NB4 (cell line): Measurements from ENCODE around the gene ARHGEF10L.
"Not testable (repeated sequence)": the region's sequence is repeated elsewhere in the genome, so short reads cannot be mapped to it uniquely, and the experiment has no call there.

ENCODE experiments used
- DNase-seq: peaks from one replicate; pipeline ENCODE4 v3.0.0; 2010; ENCODE audit warnings: low read depth
- H3K4me3 ChIP-seq: one replicate; pipeline ENCODE4 v1.5.1; 2011; ENCODE audit warnings: mild to moderate bottlenecking, low read depth, low read length, moderate library complexity
- MYC ChIP-seq: IDR thresholded peaks from 2 replicates; pipeline ENCODE4 v1.6.1; 2011; ENCODE audit warnings: low read depth, low read length
- POLR2A ChIP-seq: IDR thresholded peaks from 2 replicates; pipeline ENCODE4 v1.6.1; 2011; ENCODE audit warnings: mild to moderate bottlenecking; ENCODE audit not compliant: insufficient read length; ENCODE audit errors: extremely low read depth
- TF ChIP-seq, protein P1 (sequence below): IDR thresholded peaks from one replicate; pipeline ENCODE4 v1.5.1; 2012; ENCODE audit warnings: low read depth, low read length
- TF ChIP-seq, protein P2 (sequence below): IDR thresholded peaks from 2 replicates; pipeline ENCODE4 v1.6.1; 2011; ENCODE audit warnings: low read depth, low read length

ARHGEF10L gene

DNA sequence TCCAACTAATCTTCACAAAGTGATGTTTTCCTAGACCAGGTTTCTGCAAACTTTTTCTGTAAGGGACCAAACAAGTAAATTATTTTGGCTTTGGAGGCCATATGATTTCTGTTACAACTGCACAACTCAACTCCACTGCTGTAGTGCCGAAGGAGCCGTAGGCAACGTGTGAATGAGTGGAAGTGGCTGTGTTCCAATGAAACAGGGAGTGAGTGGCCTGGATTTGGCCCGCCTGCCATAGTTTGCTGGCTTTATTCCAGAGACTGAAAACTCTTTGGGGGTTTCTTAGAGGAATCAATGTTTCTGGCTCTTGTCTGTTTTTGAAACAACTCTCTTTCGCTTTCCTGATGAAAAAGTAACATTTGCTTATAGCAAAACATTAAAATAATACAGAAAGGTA lies 203.1 kb downstream of the ARHGEF10L start:
- no peak overlapping the region for H3K4me3 ChIP-seq
- DNase-seq, result no peak
- TF ChIP-seq MYC, result no peak
- TF ChIP-seq, protein P1, sequence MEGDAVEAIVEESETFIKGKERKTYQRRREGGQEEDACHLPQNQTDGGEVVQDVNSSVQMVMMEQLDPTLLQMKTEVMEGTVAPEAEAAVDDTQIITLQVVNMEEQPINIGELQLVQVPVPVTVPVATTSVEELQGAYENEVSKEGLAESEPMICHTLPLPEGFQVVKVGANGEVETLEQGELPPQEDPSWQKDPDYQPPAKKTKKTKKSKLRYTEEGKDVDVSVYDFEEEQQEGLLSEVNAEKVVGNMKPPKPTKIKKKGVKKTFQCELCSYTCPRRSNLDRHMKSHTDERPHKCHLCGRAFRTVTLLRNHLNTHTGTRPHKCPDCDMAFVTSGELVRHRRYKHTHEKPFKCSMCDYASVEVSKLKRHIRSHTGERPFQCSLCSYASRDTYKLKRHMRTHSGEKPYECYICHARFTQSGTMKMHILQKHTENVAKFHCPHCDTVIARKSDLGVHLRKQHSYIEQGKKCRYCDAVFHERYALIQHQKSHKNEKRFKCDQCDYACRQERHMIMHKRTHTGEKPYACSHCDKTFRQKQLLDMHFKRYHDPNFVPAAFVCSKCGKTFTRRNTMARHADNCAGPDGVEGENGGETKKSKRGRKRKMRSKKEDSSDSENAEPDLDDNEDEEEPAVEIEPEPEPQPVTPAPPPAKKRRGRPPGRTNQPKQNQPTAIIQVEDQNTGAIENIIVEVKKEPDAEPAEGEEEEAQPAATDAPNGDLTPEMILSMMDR, result no peak
- TF ChIP-seq POLR2A, result no peak
- TF ChIP-seq, protein P2, sequence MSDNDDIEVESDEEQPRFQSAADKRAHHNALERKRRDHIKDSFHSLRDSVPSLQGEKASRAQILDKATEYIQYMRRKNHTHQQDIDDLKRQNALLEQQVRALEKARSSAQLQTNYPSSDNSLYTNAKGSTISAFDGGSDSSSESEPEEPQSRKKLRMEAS, result no peak

DNA sequence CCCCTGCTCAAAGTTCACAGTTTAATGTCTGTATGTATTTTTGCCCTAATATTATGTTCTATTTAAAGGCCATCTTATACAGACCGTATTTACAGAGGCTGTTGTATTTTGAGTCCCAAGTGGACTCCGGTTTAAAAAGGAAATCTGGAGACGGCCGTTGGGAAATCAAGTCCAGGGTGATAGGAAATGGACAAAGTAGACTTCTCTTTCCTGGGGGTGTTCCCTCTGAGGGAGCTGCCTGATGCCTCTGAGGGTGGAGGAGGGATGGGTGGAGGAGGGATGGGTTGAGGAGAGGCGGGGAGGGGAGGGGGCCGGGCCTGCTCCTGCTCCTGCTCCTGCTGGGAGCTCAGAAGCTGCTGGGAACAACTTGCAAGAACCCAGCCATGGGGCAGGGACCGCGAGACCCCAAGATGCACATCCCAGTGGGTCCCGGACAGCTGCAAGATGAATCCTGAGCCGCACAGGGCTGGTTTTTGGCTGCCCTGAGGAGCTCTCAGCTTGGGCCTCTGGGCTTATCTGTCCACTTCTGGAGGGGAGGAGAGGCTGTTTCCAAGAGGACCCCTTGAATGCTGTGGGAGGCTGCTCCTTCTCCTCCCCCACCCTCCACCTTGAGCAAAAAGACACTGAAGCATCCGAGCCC lies 203.6 kb downstream of the ARHGEF10L start:
- no peak for DNase-seq
- TF ChIP-seq, protein P2, result no peak
- TF ChIP-seq POLR2A (no peak), MYC (no peak)
- TF ChIP-seq, protein P1, result no peak
- no peak overlapping the region for H3K4me3 ChIP-seq

DNA sequence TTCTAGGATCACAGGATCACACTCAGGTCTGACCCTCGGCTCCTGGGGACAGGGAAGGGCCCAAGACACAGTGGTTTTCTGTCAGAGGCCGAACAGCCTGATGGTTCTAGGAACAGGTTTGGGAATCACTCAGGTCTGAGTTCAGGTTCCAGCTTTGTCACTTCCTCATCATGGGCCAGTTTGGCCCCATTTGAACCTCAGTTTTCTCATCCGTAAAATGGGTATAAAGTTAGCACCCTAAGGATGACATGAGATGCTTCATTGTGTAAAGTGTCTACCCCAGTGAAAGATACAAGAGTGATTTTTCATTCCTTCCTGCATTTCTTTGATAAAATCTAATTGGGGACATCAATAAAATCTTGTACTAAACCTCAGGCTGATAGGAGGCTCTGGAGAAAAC lies 204.4 kb downstream of the ARHGEF10L start:
- TF ChIP-seq, protein P1, result no peak
- TF ChIP-seq POLR2A, result no peak
- TF ChIP-seq, protein P2, result no peak
- no peak for TF ChIP-seq MYC
- DNase-seq, result no peak
- H3K4me3 ChIP-seq, result no peak overlapping the region

DNA sequence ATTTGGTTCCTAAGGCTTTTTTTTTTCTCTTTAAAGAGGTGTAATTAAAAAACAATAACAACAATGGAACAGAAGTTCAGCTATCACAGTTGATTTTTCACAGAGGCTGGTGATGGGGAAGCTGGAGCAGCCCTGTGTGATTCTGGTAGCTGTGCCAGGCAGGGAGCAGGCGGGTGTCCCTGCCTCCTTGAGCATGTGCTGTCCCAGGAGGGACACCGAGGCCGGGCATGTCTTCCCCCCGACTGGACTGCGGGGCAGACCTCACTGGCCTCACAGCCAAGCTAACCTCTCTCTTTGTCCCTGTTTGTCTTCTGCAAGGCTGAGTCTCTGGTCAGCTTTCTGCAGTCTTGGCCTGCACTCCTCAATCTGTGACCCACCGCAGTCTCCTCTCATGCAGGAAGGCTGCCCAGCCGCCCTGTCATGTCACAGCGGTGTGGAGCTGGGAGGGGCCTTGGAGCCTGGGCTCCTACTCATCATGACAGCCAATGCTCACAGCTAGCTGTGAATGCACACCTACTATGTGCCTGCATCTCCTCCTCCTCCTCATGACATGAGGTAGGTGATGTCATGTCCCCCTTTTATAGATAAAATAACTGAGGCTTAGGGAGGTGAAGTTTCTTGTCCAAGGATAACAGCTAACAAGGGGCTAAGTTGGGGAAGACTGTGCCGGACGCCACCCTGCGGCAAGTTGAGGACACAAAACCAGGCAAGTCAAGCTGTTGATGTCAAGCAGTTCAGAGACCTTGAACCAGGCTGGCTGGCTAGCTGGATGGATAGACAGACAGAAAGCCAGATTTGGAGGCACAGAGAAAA lies 205.4 kb downstream of the ARHGEF10L start:
- DNase-seq, result no peak
- no peak for TF ChIP-seq MYC
- TF ChIP-seq POLR2A, result no peak
- TF ChIP-seq, protein P1, result no peak
- TF ChIP-seq, protein P2, result no peak
- no peak overlapping the region for H3K4me3 ChIP-seq

DNA sequence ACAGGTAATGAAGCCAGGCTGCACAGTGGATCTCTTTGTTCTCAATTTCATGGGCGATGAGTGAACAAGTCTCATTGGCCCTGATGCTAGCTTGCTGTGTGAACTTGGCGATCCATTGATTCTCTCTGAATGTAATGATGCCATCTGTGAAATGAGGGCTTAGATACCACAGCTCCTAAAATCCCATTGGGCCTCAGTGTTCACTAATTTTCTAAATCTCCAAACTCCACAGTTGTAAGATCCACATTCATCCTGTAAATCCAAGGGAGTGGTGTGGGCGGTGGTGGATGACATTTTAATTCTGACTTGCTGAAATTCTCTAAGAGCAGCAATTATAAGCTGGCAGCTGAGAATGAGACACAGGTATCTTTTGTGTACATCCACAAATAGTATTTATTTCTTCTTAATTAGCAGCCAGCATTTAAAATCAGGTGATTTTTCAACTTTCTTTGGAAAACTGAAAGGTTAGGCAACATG lies 206.0 kb downstream of the ARHGEF10L start:
- no peak overlapping the region for H3K4me3 ChIP-seq
- DNase-seq, result no peak
- TF ChIP-seq POLR2A (no peak), MYC (no peak)
- TF ChIP-seq, protein P1, result no peak
- TF ChIP-seq, protein P2, result no peak

DNA sequence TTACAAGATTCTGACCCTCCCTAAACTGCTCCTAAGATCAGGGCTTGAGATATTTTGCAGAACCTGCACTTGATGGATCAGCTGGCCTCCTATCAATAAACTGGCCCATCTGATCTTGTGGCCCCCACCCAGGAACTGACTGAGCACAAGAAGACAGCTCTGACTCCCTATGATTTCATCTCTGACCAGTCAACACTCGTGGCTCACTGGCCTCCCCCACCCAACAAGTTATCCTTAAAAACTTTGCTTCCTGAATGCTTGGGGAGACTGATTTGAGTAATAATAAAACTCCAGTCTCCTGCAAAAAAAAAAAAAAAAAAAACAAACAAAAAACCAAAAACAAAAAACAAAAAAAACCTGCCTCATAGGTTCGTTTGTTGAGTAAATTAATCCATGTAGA lies 206.8 kb downstream of the ARHGEF10L start:
- DNase-seq, result not testable (repeated sequence)

More for the DNA sequence above, 206.8 kb downstream of the ARHGEF10L start:
- not testable (repeated sequence) for H3K4me3 ChIP-seq
